Measurements from ENCODE around the gene ZFAND2A.

GRCh38 chr7:1127001-1127400 is 33.0 kb downstream of the ZFAND2A start:
- TF ChIP-seq CTCF (IDR thresholded peaks at IDR 0.05) (no peak), POLR2A (IDR thresholded peaks at IDR 0.05) (no peak)
